Measurements from ENCODE around the gene TXNDC11.

- no peak for TF ChIP-seq GATA2 (IDR thresholded peaks at IDR 0.05; ENCODE audit: low read depth, low read length)
- no peak for TF ChIP-seq GATA3 (IDR thresholded peaks at IDR 0.05; ENCODE audit: low read depth, low read length)
Observed at GRCh38 chr16:11675561-11676511, 66.8 kb downstream of the TXNDC11 start.

Data from SH-SY5Y (cell line).